ENCODE measurements around the gene CTTNBP2.
"Not testable (repeated sequence)": the region's sequence is repeated elsewhere in the genome, so short reads cannot be mapped to it uniquely, and the experiment has no call there.

The CTTNBP2 gene

GRCh38 chr7:117737926-117738325 lies 135.3 kb downstream of the CTTNBP2 start:
- no peak for DNase-seq

GRCh38 chr7:117731455-117731854 lies 141.8 kb downstream of the CTTNBP2 start:
- DNase-seq: no peak

DNA sequence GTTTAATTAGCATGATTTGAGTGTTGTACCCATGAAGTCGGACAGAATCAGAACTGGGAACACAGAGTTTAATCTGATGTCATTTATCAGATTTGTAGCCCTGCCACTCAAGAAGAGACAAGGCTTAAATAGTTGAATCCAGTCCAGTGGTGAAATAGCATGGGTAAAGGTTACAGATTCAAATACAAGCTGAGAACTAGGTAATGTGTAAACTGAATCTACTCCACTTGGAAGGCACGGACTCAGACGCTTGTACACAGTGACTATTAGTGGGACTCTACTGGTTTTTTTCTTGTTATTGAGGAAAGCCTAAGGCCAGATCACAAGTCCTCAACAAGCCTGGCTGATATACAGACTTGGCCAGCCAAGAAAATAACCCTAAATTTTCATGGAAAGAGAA lies 142.9 kb downstream of the CTTNBP2 start:
- DNase-seq: no peak

DNA sequence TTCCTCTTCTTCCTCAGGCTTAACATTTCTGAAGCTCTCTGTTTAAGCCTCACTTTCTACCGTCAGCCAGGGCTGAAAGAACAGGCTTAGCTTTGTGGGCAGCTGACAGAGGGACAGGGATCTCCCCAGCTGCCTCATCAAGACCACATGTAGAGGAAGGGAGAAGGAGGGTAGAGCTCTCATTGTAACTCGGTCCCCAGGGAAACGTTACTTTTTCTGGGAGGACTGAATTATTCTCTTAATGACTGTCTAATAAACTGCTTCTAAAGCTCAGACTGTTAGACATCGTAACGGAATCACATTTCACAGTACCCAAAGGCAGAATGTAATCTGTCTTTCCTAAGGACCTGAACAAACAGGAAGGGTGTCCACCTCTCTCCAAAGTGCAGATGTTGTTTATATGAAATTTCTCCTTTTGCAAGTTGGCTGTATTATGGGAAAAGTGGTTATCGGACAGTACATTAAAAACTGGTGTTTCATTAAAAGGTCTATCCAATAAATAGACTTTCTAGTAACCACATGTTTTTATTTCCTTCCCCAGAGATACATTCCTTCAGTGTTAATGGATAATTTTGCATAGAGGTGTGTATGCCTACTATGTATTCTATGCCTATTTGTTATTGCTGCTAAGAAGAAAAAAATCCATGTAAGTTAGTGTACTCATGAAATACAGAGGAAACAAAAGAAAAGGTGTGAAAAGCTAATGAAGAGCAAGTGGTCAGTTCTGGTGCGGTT lies 144.2 kb downstream of the CTTNBP2 start:
- no peak for DNase-seq

GRCh38 chr7:117724898-117725297 lies 148.3 kb downstream of the CTTNBP2 start:
- peak; percentile 20 for DNase-seq

DNA sequence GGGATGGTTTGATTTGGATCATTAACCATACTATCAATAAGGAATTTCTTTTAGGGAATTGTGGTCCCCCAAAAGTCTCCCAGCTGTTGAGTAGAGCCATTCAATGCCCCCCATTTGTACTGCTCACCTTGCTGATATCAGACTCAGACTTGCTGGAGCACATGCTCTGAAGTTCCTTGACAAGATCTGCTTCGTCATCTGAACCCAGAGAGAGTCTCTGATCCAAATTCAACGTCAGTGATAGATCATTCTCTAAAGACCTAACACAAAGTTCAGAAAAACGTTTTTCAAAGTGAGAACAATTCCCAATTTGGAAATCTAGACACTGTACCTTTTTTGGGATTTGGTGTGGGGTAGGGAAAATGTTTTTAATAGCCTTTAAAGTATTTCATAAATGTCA lies 153.9 kb downstream of the CTTNBP2 start:
- no peak for DNase-seq

DNA sequence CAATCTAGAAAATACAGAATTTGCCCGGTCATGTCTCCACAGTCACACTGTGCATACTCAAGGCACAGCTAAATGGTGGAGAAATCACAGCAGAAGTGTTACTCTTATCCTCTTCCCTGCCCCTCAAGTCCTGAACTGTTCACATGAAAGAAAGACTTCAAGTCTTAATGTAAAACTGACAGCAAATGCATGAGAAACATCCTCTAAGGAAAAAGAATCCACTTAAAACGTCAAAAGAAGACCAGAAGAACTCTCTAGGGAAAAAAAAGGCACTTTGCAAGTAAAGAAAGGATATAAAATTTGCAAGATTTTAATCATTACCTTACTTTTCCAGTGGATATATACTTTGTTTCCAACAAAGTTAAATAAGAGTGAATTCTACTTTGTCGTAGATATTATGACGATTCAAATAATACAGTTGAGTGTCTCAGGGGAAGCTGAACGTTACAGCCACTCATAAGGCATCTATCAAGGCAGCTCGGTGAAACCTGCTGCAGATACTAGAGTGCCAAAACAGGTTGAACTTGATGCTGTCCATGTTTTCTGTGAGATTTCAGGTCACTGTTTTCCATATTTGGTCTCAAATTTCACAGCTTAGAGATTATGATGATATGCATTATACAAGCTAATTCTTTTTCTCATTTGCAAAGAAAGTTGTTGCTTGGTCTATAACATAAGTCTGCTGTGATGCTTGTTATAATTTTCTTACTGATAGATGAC lies 155.0 kb downstream of the CTTNBP2 start:
- no peak for DNase-seq

DNA sequence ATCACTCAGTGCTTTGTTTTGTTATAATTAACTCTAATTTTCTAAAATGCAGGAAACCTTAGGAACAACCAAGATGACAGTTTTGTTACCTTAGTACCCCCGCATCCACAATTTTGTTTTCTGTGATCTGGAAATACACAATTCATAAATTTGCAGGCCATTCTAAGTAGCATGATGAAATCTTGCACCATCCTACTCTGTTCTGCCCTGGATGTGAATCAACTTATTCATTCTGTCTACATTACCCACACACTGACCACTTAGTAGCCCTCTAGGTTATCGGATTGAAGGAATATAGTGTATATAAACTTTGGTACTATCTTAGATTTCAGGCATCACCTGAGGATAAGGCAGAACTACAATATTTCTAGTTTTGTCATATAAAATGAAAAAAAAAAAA lies 155.9 kb downstream of the CTTNBP2 start:
- DNase-seq: no peak

GRCh38 chr7:117716707-117717299 lies 156.4 kb downstream of the CTTNBP2 start:
- DNase-seq: no peak

GRCh38 chr7:117715784-117716445 lies 157.3 kb downstream of the CTTNBP2 start:
- no peak for DNase-seq

DNA sequence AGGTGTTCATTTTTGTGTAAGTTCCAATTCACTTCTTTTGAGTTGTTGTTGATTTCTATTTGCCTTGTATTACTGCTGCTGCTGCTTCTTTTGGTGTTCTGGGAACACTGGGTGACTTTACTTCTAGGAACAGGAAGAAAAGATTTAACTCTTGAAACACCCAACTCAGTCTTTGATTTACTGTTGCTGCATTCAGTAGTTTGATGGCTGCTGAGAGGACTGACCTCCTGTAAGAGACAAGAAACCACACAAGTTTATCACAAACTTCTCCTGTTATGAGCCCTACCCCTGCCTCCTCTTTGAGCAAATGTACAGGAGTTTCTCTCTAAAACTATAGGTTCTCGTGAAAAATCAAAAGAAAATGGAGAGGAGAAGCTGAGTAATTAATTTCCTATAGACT lies 161.7 kb downstream of the CTTNBP2 start:
- no peak for DNase-seq

- not testable (repeated sequence) for DNase-seq
Observed at GRCh38 chr7:117708173-117708572, 165.1 kb downstream of the CTTNBP2 start.

DNA sequence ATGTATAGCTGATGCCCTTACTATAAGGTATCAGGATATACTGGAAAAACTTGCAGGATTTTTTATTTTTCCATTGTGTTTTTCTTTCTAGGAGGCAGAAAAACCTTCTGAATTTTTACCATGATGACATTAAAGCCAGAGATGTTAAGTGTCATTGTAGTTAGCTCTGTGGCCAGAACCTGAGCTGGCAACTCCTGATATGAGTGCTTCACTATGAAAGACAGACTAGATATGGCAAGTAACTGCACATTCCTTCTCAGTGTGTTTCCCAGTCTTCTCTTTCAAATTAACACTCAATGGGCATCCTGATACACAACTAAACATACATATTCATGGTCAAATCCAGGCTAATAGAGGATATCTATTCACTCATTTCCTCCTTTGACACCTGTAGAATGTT lies 166.2 kb downstream of the CTTNBP2 start:
- no peak for DNase-seq

DNA sequence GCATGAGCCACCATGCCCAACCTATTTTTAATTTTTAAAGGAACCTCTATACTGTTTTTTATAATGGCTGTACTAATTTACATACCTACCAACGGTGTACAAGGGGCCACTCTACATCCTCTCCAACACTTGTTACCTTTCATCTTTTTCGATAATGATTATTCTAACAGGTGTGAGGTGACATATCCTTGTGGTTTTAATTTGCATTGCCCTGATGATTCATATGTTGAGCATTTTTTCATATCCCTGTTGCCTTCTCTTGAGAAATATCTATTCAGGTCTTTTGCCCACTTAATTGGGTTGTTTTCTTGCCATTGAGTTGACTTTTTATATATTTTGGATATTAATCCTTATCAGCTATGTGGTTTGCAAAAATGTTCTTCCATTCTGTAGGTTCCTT lies 167.0 kb downstream of the CTTNBP2 start:
- DNase-seq: no peak

DNA sequence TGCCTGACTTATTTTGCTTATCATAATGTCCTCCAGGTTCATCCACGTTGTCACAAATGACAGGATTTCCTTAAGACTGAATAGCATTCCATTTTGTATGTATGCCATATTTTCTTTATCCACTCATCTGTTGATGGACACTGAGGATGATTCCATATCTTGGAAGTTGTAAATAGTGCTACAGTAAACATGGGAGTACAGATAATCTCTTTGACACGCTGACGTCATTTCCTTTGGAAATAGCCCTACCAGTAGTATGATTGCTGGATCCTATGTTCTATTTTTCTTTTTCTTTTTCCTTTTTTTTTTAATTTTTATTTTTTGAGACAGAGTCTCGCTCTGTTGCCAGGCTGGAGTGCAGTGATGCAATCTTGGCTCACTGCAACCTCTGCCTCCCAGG lies 167.6 kb downstream of the CTTNBP2 start:
- DNase-seq: no peak

- DNase-seq: no peak
Observed at GRCh38 chr7:117704063-117704462, 169.2 kb downstream of the CTTNBP2 start.

GRCh38 chr7:117698018-117698417 lies 175.2 kb downstream of the CTTNBP2 start:
- no peak for DNase-seq

DNA sequence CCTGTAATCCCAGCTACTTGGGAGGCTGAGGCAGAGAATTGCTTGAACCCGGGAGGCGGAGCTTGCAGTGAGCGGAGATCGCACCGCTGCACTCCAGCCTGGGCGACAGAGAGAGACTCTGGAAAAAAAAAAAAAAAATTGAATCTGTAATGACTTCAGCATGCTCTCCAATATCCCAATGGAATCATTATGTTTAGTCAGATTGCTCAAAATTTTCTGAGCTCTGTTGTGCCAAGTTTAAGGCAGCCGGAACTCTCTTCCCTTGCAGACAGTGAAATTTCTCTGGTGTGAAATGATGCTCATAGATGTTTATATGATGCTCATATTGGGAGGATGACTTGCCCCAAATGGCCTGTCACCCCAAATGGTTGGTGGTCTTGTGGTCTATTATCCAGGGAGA lies 180.9 kb downstream of the CTTNBP2 start:
- no peak for DNase-seq

DNA sequence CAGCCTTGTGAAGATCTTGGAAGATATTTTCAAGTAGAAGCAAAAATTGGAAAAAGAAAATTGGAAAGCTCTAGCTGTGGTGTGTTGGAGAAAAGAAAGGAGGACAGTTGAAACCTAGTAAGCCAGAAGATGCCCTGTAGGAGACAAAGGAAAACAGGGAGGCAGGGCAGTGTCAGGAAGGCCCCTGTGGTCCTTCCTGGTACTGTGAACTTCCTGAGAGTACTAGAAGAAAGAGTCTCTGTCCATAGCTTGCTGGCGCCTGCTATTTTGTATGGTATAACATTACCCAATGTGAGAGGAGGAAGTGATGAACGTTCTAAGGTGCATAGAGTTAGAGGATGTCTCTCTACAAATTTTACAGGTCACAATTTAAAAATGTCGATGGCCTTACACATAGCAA lies 183.1 kb downstream of the CTTNBP2 start:
- DNase-seq: no peak

GRCh38 chr7:117689406-117689805 lies 183.8 kb downstream of the CTTNBP2 start:
- DNase-seq: no peak

GRCh38 chr7:117688126-117688525 lies 185.1 kb downstream of the CTTNBP2 start:
- DNase-seq: no peak

DNA sequence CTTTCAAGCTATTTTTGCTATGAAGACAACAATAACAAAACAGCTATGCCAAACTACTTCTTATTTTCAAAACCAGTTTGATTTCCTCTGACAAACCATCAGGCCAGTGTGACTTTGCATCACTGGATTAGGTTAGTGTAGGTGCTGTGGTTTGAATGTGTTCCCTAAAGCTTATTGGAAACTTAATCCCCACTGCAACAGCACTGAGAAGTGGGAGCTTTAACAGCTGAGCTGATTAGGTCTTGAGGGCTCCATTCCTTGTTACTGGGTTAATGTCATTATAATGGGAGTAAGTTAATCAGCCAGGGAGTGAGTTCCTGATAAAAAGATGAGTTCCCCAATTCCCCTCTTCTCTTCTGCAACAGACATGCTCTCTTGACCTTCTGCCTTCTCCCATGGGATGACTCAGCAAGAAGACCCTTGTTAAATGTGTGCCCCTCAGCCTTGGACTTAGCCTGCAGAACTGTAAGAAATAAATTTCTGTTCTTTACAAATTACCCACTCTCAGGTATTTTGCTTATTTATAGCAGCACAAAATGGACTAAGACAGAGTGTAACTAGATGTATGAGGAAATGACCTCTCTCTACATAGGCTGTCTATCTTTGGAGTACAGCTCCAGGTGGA lies 186.8 kb downstream of the CTTNBP2 start:
- DNase-seq: no peak

GRCh38 chr7:117685795-117686194 lies 187.4 kb downstream of the CTTNBP2 start:
- no peak for DNase-seq
